Measurements from ENCODE around the gene SERPINC1. TPM values are rescaled to one million over a fixed set of nuclear protein-coding genes. Genes with fewer than 3 reads are reported as not detected.

Gene SERPINC1
- total and polyA plus RNA-seq, 9 of the 15 experiments (the other 6 are each of a cell fraction or from before 2014, with no cell fraction given), result 0.07 to 1.2 (median 0.50) TPM

DNA sequence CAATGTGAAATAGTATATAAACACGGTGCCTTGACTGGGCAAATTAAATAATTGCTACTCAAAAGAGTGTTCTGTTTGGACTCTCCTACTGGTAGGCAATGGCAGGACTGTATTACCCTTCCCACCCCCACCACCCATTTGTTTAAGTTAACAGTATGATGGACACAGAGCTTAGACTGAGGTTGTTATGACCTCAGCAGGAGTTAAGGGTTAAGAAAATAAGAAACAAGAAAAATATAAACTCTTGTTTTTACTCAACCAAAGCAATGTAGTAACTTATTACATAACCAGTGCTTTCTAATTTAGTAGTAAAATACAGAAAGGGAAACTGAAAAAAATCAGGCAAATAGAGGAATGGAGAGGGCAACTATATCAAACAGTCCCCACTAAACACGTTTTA lies 19.9 kb upstream of the SERPINC1 start (continued):
- TF ChIP-seq CUX1 (CRISPR knock-in tag; IDR thresholded peaks at IDR 0.05) (no peak), TEAD1 (CRISPR knock-in tag; IDR thresholded peaks at IDR 0.05) (no peak)

GRCh38 chr1:173934440-173934839 lies 17.3 kb upstream of the SERPINC1 start:
- Histone ChIP-seq H3K4me3 (no peak overlapping the region), H3K9me3 (replicated peaks; ENCODE audit: control insufficient read depth, insufficient read depth, low read depth, low read length) (no peaks in the 10 kb centered on the region), H3K27ac (ENCODE audit: extremely low read depth, low read depth, low read length) (no peak overlapping the region), H3K4me1 (replicated peaks in 1 of 2; ENCODE audit: control insufficient read depth in 2 of 2, insufficient read depth in 2 of 2, low read length in 2 of 2) (no peaks in the 10 kb centered on the region), H3K9ac (ENCODE audit: insufficient read depth in 1 of 2, low read depth in 2 of 2, low read length in 2 of 2) (no peak overlapping the region), H3K4me2 (ENCODE audit: insufficient read depth, low read length) (no peak overlapping the region), H3K9me1 (ENCODE audit: control insufficient read depth, insufficient read depth, low read length) (no peaks in the 10 kb centered on the region), H3K79me2 (ENCODE audit: control insufficient read depth, insufficient read depth, low read length) (no peaks in the 10 kb centered on the region), H3K36me3 (ENCODE audit: control insufficient read depth, insufficient read depth, low read length) (peaks cover 58% of the 10 kb centered on the region), H2AFZ (ENCODE audit: low read depth, low read length) (no peak overlapping the region), H3K27me3 (ENCODE audit: control insufficient read depth in 2 of 2, insufficient read depth in 2 of 2, low read length in 2 of 2) (no peaks in the 10 kb centered on the region), H4K20me1 (replicated peaks; ENCODE audit: control insufficient read depth, insufficient read depth, low read length) (no peaks in the 10 kb centered on the region)
- BruUV-seq (replicated peaks), result no TSS peak
- 88% methylated on average over 1 of the region's 1 CpG for WGBS (ENCODE audit: insufficient coverage, low coverage, missing lambda C conversion rate)
- ChIA-PET POLR2A (no interaction called here), CTCF (ENCODE audit: low intra/inter-chr PET ratio) (no interaction called here)
- FAIRE-seq (no peak), ATAC-seq (no peak), DNase-seq (ENCODE audit: extremely low read depth in 1 of 4, low spot score in 3 of 4) (no peak)
- intact Hi-C loops (cut with micrococcal nuclease) (no loop called here), in situ Hi-C loops (cut with MboI) (no loop called here)
- TF ChIP-seq LEF1 (IDR thresholded peaks at IDR 0.05) (no peak), CBX3 (IDR thresholded peaks at IDR 0.05; ENCODE audit: borderline replicate concordance in 1 of 2, low read length in 2 of 2) (no peak), HMG20A (CRISPR knock-in tag; conservative IDR thresholded peaks at IDR 0.05) (no peak)
- TF ChIP-seq, protein P1, sequence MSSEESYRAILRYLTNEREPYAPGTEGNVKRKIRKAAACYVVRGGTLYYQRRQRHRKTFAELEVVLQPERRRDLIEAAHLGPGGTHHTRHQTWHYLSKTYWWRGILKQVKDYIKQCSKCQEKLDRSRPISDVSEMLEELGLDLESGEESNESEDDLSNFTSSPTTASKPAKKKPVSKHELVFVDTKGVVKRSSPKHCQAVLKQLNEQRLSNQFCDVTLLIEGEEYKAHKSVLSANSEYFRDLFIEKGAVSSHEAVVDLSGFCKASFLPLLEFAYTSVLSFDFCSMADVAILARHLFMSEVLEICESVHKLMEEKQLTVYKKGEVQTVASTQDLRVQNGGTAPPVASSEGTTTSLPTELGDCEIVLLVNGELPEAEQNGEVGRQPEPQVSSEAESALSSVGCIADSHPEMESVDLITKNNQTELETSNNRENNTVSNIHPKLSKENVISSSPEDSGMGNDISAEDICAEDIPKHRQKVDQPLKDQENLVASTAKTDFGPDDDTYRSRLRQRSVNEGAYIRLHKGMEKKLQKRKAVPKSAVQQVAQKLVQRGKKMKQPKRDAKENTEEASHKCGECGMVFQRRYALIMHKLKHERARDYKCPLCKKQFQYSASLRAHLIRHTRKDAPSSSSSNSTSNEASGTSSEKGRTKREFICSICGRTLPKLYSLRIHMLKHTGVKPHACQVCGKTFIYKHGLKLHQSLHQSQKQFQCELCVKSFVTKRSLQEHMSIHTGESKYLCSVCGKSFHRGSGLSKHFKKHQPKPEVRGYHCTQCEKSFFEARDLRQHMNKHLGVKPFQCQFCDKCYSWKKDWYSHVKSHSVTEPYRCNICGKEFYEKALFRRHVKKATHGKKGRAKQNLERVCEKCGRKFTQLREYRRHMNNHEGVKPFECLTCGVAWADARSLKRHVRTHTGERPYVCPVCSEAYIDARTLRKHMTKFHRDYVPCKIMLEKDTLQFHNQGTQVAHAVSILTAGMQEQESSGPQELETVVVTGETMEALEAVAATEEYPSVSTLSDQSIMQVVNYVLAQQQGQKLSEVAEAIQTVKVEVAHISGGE (CRISPR knock-in tag; IDR thresholded peaks at IDR 0.05), result no peak
- TF ChIP-seq, protein P2, sequence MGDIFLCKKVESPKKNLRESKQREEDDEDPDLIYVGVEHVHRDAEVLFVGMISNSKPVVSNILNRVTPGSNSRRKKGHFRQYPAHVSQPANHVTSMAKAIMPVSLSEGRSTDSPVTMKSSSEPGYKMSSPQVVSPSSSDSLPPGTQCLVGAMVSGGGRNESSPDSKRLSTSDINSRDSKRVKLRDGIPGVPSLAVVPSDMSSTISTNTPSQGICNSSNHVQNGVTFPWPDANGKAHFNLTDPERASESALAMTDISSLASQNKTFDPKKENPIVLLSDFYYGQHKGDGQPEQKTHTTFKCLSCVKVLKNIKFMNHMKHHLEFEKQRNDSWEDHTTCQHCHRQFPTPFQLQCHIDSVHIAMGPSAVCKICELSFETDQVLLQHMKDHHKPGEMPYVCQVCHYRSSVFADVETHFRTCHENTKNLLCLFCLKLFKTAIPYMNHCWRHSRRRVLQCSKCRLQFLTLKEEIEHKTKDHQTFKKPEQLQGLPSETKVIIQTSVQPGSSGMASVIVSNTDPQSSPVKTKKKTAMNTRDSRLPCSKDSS (IDR thresholded peaks at IDR 0.05; ENCODE audit: low read depth, partially characterized antibody), result no peak
- TF ChIP-seq, protein P3, sequence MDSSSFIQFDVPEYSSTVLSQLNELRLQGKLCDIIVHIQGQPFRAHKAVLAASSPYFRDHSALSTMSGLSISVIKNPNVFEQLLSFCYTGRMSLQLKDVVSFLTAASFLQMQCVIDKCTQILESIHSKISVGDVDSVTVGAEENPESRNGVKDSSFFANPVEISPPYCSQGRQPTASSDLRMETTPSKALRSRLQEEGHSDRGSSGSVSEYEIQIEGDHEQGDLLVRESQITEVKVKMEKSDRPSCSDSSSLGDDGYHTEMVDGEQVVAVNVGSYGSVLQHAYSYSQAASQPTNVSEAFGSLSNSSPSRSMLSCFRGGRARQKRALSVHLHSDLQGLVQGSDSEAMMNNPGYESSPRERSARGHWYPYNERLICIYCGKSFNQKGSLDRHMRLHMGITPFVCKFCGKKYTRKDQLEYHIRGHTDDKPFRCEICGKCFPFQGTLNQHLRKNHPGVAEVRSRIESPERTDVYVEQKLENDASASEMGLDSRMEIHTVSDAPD (CRISPR knock-in tag; IDR thresholded peaks at IDR 0.05), result no peak

Data from K562 (cell line).